IPS DF 4.7 (cell line): ENCODE data around the gene KCNJ15.
"Not testable (repeated sequence)": the region's sequence is repeated elsewhere in the genome, so short reads cannot be mapped to it uniquely, and the experiment has no call there.

Experiments used
- DNase-seq: peaks from one replicate; pipeline ENCODE4 v3.0.0-alpha.2; 2013; ENCODE audit warnings: low spot score; ENCODE audit errors: extremely low read depth

Gene KCNJ15

DNA sequence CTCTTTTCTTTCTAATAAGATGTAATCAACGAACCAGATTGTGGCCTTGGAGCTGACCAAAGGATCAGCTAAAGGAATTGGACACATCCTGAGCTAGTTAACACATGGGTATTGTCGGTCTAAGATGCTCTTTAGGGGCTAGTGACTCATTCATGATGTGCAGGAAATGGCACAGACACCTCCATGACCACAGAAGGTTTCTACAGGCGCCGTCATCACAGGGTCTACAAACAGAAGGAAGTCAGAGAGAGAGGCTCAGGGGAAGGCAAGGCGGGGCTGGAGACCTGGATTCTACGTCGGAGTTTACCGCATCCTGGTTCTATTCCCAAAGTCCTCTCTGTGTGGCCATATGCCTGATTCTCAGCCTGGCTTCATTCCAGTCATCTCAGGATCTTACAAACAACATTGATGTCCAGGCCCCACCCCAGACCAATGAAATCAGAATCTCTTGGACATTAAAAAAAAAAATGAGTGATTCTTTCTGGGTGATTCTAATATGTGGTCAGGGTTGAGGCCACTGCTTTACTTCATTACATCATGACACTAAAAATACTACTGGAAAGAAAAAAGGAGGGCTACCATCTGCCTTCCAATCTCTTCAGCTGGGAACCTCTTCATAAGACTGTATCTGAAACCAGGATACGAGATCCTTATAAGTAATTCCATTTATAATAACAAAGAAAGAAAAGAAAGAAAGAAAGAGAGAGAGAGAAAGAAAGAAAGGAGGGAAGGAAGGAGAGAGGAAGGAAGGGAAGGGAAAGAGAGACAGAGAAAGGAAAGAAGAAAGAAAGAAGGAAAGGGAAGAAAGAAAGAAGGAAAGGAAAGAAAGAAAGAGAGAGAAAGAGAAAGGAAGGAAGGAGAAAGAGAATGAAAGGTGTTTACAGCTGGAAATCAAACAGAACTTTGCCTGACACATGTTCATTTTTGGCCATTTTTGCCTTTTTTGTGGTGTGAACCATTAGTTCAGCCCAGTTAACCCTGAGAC is 11.6 kb upstream of the KCNJ15 start:
- DNase-seq, result no peak

DNA sequence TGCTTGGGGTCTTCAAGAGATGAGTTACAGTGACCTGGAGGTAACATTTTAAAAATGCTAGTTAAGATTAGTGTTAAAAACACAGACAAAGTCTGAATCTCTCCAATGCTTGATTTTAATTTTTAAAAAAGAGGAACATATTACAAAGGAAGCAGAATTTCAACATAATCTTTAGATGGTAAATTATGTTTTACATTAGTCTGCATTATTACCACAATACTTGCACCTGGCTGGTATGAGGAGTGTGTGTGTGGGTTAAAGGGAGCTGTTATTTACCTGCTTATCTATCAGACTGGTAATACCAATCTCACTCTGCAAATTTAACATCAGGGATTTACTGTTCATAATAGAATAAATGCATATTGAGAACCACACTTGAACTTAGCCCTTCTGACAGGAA is 10.3 kb upstream of the KCNJ15 start:
- DNase-seq, result no peak

DNA sequence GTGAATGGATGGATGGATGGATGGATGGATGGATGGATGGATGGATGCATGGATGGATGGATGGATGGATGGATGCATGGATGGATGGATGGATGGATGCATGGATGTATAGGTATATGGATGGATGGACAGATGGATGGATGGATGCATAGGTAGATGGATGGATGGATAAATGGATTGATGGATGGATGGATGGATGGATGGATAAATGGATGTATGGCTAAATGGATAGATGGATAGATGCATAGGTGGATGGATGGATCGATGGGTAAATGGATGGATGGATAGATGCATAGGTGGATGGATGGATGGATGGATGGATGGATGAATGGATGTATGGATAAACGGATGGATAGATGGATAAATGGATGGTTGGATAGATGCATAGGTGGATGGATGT is 9.7 kb upstream of the KCNJ15 start:
- DNase-seq, result not testable (repeated sequence)

DNA sequence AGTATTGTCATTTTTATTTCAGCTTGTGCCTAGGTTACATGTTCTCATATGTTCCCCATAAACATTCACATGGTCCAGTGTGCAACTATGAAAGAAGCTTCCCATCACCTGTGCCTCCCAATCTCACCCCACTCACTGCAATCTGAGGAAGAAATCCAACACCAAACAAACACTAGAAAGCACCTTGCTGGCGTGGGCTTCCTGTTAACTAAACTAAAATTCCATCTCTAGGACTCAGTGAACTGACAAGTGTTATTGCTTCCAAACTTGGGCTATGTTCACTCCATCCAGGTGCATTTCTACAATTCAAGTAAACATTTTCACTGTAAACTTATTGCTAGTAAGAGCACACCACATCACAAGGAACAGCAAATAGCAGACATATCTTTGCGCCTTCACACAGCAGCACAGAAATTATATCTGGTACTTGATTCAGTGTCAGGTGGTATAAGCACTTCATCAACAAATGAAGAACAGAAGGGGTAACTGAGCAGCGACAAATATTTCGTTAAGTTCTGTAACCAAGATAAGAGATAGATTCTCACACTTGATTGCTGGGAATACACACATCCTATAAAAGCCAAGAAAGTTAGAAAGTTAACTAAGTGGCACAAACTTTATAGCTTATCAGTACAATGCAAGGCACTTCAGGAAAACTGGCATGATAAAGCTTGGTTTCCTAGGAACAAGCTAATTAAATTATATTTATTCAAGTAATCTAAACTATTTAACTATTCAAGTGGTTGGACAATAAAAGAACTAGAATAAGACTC is 8.9 kb upstream of the KCNJ15 start:
- DNase-seq, result no peak

DNA sequence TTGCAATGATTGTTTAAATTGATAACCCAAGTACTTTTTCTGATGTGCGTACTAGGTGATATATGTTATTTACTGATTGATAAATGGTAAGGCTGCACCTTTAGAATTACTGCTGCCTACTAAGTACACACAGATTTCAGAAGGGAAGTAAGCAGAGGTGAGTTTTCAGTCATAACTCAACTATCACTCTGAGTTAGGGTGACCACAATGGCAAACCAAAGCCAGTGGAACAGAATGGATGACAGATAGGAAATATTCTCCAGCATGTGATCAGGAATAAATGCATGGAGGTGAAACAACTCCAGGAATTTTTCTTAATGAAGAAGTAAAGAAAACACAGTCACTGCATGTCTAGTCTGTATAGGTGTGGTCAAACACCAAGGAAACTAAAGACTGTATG is 7.5 kb upstream of the KCNJ15 start:
- DNase-seq, result no peak

DNA sequence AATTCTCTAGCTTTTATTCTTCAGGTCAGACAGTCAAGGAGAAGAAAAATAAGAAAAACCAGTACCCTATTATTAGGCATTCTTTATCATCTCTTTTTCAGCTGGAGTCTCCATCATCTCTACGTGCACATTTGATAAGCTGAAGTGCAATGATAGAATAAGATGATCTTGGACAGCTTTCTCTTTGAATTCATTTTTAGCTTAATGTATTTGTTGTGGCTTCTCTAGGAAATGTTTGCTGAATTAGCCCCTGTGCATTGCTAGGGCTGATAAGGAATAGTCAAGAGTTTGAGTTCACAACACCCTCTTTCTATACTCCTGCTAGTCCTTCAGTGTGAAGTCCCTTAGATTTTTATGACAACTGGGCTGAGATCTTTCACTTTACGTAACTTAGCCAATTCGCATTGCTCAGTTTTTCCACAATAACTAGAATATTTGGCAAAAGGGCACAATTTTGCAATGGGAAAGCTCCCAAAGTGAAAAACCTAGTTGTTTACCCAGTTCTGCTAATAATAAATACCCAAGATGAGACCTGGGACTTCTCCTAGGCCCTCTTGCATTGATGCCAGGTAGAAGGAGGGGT is 7.0 kb upstream of the KCNJ15 start:
- DNase-seq, result no peak

DNA sequence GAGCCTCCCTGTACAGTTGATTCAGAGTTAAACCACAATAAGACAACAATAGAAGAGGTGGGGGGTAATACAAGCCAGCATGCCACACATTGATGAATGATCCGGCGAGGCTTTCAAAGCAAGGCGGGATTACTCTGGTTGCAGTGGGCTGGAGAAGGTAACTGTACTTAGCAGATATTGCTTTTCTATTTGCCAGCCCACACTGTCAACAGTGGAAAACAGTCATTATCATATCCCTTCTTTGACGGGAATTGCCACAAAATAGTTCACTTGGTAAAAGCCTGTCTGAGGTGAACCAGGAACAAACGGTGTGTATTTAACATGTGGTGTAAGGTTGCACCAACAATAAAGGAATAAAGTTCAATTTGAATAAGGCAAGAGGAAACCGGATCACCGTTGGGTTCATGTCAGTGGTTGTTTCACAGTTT is 5.8 kb upstream of the KCNJ15 start:
- no peak for DNase-seq

DNA sequence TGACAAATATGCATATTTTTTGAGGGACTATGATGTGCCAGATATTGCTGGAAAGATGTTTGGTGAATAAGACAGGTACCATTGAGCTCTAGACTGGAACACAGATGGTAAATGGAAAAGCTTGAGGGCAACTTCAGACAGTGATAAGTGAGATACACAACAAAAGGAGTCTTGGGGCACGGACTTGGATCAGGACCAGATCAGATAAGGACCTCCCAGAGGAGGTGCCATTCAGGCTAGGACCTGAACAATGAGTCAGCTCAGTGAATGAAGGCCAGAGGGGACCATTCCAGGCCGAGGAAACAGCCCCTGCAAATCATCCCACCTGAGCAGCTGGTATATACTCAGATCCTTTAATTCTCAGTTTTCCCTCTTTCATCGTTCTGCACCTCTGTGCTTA is 1.8 kb upstream of the KCNJ15 start:
- DNase-seq, result no peak

DNA sequence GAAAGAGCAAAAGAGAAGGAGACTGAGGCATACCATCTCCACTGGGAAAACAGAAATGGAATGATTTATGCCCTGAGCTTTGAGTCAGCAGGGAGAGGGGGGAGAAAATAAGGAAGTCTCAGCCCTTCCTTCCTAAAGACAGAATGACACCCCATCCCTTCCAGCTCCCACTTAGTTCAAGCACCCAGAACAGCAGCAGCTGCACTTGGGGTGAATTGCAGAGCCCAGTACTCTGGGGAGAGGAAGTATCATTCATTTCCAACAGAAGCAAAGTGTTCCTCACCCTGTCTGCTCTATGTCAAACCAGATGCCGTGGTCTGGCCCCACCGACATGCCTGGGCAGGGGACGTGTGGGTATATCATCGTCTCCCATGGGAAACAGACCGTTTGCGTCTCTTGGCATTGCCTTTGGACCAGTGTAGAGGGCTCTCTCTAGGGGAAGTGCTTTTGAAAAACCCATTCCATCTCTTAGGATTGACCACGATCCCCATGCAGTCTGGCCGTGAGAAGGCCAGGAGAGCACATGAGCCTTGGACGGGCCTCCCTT is 1.1 kb upstream of the KCNJ15 start:
- DNase-seq, result no peak

DNA sequence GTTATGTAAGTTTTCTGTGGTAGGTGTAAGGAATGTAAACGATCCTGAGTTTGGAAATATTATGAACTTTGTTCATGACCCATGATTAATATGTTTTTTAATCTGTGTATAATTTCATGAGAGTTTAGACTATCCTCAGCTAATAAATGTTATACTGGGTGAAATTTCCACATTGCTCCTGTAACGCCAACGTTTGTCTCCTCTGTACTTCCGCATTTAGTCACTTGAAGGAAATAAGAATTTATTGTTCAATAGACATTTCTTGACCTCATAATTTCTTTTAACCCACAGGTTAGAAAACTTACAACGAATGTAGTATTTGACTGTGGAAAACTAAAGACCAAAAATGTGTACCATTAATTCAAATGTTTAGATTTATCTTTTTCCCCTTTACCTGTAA is 876 bp downstream of the KCNJ15 start:
- DNase-seq, result no peak

DNA sequence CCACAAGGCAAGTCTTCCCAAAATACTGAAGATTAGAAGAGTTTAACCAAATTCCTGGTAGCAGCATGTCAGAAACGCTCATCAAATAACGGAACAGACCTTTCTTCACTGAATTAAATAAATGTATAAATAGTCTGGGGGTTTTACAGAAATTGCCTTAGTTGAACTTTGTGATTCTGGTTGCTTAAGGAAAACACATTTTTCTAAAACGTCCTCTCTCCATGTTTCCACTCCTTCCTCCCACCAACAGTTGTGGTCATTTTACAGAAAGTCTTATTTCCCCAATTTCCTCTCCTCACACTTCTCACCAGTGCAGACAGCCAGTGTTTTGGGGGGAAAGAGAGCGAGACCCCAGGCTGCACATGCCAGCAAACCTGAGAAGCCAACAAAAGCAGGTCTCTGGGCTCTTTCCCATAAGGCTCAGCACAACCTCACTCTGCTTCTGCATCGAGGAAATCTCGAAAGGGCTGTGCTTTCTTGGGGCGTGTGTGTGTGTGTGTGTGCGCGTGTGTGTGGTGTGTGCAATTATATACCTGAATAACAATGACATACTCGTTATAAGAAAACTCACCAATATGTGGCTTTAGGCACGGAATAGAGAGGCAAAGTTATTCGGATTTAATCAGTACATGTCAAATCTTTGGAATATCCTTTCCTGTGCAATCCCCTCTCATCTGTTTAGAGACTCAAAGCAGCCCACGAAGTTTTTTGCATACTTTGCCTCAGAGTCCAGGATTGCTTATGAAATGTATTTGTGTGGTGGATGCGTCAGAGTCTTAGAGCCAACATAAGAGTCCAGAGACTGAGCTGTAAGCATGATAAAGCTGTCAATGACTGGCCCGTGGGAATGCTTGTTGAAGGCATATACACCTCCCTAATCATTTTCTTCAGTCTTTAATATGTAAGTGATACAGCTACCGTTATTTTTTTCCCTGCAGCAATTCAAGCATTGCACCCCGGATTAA is 2.0 kb downstream of the KCNJ15 start:
- no peak for DNase-seq

DNA sequence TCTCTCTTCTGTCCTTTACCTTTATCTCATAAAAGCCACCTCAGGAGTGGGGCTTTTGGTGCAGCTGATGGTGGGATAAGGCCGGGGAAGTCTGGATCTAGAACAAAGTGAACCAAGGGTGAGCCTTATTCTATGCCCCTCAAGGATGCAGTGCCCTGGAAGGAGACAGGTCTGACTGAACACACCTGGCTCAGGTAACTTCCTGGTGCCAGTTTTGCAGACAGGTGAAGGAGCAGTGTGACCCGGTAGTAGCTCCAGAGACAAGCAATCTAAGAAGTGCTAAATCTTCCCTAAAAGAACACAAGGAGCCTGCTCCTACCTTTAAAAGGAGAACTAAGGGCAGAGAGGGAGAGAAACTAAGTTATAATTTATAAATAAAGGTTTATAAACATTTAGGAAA is 2.9 kb downstream of the KCNJ15 start:
- DNase-seq, result no peak

DNA sequence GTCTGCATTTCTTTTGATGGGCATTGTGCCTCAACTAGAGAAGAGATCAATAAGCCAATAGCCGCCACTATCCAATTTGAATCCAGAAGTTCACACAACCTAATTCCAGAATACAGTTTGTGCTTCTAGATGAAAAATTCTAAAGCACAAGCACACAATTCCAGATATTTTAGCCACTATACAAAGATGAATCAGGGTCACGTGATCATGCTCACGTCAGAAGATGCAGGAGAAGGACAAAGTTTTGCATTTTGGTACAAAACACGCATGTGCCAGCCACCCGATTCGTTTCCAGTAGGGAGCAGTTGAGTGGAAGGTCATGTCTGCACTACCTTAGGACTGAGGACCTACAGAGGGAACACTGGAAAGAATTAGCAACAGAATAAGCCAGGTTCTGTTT is 3.6 kb downstream of the KCNJ15 start:
- no peak for DNase-seq

DNA sequence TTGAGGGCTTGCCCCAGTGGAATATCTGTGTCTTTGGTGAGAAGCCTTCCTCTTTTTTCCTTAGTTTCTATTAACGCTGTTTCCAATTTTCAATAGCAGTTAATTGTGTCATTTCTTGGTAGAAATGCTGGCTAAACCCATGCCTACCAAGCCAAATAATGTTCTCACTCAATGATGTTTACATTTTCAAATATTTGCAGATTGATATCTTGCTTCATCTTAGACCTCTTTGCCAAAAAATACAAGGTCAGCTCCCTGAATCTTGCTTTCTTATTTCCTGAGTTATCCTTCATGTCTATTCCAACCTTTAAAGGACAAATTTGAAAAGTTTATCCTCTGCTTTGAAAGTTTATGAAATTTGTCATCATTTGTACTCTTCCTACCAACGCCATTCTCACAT is 5.1 kb downstream of the KCNJ15 start:
- DNase-seq, result no peak

DNA sequence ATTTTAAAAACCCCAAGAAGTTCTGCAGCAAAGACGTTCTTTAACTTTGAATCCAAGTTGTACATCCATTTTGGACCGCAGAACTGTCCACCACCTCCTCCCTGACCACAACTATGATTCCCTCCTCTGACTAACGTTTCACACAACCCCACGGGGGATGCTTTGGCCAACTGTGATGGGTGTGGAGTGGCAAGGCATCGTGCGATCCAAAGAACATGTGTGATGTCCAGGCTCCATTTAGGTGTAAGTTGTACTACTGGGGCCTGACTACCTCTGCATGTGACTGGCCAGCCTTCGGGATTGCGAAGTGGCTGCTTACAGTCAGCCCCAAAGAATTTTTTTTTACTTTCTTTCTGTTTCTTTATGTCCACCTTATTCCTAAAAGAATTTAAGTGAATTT is 6.7 kb downstream of the KCNJ15 start:
- no peak for DNase-seq

DNA sequence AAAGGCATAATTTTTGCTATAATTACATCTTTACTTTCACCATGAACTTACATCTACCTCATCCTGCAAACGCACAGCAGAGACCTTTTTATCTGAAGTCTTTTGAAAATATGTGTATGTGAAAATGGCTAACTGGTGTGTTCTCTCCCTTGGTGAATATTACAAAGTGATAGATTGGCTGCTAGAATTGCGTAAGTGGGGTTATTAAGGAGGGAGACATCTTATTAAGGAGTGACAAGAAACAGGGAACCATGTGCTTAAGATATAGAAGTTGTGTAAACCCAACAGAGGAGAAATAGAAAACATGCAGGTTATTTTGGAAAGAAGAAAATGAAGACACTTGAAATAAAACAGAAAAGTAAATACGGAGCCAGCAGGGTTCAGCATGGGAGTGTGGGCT is 7.8 kb downstream of the KCNJ15 start:
- no peak for DNase-seq

DNA sequence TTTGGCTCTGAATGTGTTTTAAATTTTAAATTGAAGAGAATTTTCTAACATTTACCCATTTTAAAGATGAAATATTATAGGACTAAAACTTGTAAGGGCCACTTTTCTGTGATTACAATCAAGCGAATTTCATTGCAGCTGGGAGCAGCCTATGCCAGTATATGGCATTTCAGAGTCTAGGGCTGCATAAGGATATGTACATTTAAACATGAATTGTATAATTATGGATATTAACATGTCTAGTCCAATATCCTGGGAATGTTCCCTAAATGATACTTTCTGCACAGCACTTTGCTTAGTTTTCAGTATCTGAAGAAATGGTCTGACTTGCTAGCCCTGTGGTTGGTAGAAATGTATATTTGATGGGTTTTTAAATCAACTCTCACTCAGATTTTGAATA is 8.4 kb downstream of the KCNJ15 start:
- no peak for DNase-seq

DNA sequence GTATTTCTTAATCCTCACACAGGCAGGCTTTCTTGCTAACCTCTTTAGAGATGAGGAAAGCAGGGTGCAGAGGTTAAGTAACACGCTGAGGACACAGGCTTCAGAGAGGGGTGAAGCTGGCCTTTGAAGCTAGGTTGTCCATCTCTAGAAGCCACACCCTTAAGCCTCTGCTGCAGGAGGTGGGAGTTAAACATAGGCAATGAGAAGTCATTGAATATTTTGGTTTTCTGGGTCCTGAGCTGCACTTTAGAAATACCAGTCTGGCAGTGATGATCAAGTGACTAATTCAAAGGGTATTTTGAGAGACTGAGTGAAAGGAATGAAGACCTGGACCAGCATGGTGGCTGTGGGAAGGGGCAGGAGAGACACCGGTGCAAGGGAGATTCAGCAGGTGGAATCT is 9.9 kb downstream of the KCNJ15 start:
- no peak for DNase-seq

DNA sequence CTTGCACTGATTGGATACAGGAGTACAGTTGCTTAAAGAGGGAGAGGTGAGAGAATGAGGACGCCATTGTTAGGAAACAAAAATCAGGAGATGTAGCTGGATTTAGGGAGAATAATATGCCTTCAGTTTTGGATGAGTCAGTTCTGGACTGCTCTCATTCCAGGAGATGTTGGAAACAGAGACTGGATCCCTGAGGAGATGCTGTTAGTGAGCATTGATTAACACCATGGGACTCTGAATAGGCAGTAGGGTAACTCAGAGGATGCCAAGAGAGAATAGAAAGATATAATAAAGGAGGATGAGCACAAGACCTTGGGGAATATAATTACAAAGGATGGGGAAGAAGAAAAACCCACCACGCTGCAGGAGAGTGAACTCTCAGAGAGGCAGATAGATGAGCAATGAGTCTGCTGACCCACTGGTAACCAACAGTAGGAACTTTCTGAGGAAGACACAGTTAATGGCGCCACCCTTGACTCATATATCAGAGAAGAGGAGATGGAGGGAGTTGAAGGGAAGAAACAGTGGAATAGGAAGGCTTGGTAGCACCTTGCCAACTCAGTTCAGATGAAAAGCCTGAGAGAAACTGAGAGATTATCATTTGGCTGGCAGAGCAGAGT is 10.5 kb downstream of the KCNJ15 start:
- DNase-seq, result no peak
